Colon (tissue), 2 donors: ENCODE results near the gene LRRC75B.

ENCODE experiments used
- FAIRE-seq: peaks from 2 replicates; lab custom pipeline; 2012; peaks lifted over from hg19 to GRCh38; lab: Jason Lieb, UNC
- donor health status: control.
- donor health status: control.

The LRRC75B gene

DNA sequence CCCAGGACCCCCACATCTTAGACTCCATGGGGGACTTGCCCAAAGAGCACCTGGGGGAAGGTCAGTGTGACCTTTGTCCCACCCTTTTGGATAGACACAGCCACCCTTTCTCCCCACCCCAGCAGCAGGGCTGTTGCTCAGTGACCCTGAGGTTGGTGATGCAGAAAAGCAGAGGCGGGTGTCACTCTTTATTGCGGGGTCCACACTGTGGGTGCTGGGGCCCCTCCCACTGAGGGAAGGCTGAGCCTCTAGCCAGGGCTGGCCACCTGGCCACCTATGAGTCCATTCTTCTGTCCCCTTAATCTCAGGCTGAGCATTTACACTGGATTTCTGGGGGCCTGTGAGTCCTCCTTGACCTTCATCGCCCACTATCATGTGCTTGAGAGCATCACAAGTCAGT is 7.4 kb downstream of the LRRC75B start:
- FAIRE-seq: no peak

DNA sequence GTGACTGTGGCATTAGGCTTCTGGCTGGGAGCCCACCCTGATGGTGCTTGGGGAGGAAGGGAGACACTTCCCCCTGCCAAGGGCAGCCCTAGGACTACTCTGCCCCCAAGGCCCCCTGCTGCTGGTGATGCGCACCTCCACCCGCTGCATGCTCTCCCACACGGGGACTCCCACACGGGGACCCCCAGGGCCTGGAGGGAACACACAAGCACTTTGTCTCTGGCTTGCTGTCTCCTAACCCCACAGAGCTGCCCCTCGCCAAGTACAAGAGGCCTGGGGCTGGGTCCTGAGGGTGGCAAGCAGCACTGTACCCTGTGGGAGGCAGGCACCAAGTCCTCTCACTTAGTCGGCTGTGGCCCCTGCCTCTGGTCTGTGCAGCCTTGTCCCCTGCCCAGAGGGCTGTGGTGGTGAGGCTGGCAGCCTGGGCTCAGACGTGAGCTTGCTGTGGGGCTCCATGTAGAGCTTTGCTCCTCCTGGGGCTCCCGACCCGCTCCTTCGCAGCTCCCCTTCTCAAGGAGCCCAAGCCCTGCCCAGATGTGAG is 7.9 kb downstream of the LRRC75B start:
- no peak for FAIRE-seq

DNA sequence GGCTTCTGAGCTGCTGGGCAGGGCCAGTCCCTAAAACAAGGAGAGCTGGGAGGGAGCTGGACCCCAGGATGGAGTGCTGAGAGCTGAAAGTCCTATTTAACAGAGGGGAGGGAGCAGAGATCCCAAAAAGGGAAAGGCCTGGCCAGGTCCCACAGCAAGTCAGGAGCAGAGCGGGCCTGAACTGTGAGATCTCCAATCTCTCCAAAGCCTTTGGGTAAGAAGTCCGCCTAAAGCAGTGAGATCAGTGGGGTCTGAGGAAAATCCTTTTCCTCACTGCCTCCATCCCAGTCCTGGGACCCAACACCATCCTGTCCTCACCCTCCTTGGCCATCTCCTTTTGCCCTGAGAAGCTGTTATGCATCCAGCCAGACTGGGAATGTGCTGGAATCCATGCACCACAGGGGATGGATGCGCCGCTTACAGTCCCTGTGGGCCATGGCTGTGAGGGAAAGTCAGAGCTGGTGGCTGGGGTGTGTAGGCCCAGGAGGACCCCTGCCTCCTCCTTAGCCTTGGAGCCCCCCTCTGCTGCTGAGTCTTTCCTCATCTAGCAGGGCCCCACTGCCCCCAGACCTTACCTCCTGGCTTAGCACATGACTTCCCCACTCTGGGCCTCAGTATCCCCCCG is 8.6 kb downstream of the LRRC75B start:
- no peak for FAIRE-seq

DNA sequence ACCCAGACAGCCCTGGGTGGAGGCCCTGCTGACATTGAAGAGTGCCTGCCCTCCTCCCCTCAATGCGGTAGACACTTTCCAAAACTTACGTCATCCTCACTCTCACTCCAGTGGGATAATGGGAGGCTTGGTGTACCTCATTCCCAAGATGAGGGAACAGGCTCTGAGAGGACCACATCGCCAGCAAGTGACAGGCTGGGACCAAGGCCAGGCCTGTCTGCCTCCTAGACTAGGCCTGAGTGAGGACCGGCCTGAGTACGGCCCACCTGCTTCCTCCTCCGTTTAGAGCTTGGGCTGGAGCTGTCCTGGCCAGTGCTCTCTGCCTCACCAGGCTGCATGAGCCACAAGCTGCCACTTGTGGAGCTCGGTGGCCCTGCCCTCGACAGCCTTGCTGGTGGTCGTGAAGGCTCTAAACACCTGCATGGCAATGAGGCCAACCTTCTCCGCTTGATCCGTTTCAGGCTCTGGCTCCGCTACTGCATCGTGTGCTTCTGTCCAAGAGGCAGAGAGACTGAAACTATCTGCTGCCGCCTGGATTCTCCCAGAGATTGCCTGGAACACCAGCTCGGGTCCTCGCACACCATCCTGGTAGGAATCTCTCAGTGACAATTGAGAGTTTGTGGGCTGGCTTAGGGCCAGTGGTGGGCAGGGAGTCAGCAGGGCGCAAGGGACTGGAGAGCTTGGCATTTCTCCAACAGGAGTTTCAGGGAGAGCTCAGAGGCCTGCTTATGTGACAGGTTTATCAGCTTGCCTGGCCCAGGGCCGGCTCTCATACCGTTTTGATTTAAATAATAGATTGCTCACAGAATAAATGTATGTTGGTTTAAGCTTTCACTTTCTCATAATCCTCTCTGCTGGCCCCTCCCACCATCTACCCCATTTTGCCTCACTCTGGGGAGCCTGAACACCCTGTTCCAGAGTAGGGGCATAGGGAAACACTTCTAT is 9.4 kb downstream of the LRRC75B start:
- no peak for FAIRE-seq

DNA sequence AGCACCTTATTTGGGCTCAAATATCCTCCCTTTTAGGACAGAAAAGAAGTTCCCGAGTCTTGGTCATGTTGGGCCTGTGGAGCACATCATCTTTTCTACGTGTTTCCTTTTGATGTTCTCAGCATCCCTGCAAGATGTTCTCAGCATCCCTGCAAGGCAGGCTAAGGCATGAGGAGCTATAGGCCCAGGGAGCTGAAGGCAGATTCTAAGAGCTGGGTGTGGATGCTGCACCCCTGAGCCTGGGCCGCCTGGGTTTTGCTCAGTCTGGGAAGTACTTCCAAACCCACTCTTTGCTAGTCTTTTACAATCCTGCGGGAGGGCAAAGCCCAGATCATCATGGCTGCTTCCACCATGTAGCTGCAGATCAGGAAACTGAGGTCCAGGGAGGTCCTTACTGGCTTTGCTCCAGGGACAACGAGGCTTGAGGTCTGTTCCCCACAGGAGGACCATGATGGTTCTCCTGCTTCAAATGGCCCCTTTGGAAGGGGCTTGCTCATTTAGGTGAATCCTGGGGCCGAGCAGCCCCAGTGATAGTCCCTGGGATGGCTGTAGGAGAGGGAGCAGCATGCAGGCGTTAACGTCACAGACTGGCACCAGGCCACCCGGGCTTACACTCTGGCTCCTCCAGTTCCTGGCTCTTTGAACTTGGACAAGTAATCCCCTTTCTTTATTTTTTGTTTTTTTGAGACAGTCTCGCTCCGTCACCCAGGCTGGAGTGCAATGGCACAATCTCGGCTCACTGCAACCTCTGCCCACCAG is 10.6 kb downstream of the LRRC75B start:
- no peak for FAIRE-seq

DNA sequence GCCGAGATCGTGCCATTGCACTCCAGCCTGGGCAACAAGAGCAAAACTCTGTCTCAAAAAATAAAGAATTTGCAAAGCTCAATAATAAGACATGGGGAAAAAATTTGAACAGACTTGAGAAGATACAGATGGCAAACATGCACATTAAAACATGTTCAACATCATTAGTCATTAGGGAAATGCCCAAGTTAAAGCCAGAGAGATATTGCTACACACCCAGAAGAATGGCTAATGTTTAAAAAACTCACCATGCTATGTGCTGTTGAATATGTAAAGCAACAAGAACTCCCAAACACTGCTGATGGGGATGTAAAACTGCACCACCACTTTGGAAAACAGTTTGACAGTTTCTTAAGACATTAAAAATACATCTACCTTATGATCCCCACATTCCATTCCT is 12.6 kb downstream of the LRRC75B start:
- FAIRE-seq: no peak

DNA sequence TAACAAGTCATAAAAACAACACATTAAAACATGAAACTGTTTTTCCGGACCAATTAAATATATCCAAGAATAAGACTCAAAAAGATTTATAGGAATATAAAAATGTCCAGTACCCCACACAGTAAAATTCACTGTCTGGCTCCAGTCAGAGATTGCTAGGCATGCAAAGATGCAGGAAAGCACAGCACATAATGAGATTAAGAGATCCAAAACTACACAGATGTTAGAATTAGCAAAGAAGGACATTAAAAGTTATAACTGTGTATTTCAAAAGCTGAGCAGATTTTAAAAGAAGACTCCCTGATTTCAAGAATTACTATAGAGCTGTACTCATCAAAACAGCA is 13.6 kb downstream of the LRRC75B start:
- no peak for FAIRE-seq

DNA sequence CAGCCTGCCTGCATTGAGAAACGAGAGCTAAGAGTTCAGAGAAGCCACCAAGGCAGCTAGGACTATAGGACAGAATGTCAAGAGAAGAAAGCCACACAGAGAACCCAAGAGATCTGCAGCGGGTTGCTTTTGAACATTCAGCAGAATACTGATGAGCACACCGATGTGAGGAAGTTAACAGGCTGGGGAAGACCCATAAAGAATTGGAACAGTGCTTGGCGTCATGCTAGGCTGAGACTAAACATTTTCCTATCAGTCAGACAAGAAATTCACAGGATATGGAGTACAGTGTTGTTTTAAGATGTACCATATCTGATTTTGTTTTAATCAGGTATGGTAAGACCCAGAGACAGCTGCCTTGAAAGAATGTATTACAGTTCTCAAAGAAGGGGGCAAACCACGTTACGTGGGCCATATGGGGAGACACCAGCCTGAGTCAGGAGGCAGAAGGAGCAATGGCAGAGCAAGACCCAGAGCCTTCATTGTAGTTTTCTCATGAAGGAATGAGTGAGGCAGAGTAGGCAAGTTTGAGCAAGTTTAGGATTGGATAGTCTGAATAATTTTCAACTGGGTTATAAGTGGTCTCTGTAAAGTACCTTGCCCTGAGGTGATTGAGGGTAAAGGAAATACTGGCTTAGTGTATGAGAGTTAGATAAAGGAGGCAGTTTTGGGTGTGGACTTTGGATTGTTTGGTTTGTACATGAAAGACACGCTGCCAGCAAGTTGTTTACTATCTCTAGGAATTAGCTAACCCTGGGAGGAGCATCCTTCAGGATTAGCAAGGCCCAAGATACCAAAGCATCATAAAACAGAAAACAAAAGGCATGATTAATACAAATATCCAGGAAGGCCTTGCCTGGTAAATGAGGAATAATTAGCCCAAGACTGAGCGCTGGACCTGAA is 14.3 kb downstream of the LRRC75B start:
- no peak for FAIRE-seq

DNA sequence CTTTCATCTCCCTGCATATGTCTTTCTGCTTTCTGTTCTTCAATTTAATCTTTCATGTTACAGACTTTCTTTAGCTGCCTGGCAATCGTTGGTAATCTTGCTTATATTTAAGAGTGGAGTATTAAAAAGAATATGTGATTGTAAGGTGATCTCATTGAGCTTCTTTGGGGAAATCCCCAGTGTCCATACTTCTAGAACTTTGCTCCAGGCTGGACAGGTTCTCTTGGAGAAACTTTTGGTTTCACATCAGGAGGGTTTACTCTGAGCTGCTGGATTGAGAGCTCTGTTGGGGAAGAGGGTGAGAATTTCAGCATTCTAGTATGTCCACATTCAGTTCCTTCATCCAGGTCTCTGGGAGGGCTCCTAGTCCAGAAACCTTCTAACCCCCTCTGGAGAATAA is 16.1 kb downstream of the LRRC75B start:
- no peak for FAIRE-seq

DNA sequence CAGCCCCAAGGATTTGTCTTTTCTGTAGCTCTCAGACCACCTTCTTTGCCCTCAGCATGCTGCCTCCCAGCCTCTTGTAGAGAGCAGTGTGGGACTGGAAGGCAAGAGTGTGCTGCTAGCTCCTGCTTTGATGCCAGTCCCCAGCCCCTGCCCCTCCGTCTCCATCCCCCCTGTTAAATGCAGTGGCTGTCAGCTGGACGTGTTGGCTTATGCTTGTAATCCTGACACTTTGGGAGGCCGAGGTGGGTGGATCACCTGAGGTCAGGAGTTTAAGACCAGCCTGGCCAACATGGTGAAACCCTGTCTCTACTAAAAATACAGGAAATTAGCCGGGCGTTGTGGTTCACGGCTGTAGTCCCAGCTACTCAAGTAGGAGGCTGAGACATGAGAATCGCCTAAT is 21.6 kb downstream of the LRRC75B start:
- no peak for FAIRE-seq

DNA sequence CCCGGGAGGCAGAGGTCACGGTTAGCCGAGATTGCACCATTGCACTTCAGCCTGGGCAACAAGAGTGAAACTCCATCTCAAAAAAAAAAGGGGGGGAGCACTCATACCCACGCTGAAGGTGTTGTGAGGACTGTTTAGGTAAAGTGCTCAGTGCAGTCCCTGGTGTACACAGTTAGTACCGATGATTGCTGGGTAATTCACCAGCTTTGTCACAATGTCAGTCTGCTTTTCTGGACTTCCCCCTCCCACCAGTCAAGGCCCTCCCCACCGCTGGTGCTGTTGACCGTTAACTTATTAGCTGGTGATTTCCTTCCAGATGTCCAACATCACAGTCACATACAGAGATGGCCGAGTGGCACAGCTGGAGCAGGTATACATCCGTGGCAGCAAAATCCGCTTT is 25.2 kb downstream of the LRRC75B start:
- no peak for FAIRE-seq

DNA sequence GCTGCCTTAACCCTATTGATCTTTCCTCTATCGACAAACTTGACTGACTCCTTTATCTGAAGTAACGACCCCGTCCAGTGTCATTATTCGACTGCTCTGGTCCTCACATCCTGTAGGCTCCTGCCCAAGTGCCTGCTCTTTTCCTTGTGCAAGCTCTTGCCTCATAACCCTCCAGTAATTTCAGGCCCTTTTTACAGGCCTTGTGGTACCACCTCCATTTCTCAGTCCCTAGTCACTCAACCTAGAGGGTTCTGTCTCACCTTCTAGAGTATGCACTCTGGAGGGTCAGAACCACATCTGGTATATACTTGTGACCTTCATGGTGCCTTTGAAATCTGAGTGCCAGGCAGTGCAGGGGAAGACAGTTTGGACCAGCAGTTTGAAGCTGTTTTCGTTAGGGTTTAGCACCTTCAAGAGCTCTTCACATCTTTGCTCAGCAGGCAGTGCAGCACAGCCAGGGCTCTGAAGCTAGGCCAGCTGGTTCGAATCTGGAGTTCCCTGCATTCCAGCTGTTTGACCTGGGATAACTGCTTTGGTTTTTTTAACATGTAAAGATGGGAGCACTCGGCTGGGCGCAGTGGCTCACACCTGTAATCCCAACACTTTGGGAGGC is 25.9 kb downstream of the LRRC75B start:
- no peak for FAIRE-seq

DNA sequence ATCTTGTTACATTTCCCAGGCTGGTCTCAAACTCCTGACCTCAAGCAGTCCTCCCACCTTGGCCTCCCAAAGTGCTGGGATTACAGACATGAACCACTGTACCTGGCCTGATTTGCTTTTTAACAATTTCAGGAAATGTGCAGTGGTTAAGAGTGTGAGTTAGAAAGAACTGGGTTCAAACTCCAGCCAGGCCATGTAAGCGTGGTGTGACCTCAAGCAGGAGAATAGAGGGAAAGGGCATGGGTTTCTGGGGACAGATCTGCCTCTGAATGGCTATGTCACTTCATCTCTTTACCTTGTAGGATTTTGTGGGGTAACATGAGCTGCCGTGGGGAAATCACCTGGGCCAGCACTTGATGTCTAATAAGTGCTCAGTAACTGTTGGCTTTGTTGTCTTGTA is 27.8 kb downstream of the LRRC75B start:
- FAIRE-seq: no peak

DNA sequence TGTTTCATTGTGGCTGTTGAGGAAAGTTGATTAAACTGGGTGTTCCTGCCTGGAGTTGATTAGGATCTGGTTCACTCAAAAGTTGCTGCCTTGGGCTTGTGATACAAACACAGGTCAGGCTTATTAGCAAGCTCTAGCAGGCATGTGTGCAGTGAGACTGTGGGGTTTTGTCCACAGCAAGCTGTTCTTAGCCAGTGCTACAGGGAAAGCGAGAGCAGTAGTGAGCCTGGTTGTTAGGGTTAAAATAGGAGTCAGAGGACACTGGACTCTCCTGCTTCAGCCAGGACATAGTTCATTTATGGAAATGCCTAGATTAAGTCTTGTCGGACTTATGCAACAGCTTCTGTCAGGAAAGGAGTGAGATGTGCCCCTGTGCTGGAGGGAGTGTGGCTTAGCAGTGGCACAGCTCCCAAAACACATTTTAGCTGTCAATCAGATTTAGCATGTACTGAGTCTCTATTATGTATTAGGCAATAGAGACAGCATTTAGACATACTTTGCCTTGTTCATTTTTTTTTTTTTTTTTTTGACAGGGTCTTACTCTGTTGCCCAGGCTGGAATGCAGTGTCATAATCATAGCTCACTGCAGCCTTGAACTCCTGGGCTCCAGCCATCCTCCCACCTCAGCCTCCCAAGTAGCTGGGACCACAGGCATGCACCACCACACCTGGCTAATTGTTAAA is 28.4 kb downstream of the LRRC75B start:
- no peak for FAIRE-seq

DNA sequence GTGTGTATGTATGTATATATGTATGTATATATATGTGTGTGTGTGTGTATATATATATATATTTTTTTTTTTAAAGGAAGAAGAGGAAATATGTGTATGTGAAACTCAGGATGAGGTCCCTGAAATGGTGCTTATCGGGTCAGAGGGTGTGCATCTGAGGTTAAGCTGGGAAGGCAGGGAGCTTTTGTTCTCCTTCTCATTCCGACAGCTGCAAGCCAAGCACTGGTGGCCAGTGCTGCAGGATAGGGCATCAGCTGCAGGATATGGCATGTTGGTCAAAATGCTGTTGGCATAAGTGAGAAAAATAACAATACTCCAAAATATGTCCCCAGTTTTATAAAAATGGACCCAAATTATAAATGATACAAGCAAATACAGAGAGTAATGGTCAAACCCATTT is 29.6 kb downstream of the LRRC75B start:
- FAIRE-seq: no peak

DNA sequence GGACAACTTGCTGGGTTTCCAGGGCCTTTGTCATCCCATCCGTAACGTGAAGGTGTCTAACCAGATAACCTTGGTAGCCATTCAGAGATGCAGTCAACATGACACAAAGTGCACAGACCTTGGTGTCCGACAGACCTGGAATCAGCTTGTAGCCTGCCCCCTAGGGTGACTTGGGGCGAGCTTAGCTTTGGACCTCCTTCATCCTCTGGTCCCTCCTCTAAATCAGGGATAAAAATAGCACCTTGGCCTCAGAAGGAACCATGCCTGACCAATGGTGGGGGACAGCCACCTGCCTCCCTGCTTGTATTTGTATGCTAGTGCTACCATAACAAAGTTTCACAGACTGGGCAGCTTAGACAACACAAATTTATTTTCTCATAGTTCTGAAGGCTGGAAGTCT is 33.4 kb downstream of the LRRC75B start:
- FAIRE-seq: no peak

DNA sequence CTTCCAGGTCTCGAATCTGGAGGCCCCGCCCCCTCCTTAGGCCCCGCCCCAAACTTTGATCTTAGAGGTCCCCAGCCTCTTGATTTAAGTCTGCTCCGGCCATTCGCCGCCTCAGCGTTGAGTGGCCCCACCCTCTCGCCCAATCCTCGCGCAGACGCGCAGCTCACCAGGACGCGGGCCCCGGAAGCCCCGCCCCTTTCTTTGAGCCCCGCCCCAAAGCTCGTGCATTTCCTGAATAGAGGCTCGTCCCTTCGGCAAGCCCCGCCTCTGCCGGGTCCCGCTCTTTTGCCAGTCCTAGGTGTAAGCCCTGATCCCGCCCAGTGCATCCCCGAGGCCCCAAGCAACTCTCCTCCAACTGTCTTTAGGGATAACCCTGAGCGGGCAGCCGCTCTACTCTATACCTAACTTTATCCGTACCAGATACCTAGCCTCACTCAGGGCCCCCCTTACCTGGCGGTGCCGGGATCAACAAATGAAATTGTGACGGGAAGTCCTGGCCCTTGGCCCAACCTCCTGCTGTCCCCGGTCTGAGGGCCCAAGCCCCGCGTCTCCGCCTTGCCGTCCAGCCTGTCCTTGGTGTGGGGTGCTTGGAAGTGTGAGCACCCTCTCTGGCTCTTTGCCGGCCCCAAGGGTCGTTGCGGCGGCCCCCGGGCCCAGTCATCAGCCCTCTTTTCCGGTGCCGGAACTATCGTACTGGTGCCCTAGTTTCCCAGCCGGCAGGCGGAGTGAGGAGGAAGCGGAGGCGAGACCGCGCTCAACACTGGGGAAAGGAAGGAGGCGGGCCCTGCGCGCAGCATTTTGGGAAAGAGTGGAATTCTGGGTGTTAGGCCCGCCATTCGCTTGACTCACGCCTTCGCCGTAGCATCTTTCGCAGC is 37.5 kb downstream of the LRRC75B start, which contains the start of gene SNRPD3:
Gene SNRPD3 (plus strand): TSS at position 835 of the 875 bp plus-strand sequence. CDS start 1,676 bp downstream, outside the sequence.
- no peak for FAIRE-seq

DNA sequence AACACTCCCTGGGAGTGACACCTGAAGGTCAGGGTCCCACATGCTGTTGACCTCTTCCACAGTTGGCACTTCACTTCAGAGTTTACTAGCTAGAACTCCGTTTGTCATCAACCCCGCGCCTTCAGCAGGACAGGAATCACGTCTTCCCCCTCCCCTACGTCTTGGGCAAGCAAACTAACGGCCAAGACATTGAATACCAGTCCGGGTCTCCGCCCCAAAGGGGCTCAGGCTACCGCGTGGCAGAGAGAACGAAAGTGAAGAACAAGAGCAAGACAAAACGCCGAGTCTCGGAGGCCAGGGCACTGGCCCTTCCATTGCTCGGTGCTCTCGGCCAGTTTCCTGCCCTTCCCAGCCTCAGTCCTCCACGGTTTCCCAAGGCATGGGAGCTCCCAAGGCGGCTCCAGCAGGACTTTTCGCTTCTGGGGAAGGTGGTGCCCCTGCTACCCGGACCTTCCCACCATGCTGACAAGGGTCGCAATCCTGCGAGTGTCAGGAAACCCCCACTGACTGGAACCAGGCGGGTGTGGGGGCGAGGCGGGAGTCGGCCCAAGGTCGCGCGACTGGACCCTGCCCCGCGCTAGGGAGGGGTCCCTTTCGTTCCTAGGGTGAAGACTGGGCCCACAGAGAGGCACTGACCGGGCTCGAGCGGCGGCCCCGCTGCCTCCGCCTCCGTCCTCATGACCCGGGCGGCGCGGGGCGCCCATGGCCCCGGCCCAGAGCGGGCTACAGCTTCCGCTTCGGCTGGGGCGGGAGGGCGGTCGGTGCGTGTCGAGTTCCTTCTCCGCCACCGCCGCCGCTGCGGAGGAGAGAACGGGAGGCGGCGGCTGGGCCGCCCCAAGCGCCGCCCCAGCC is 38.3 kb downstream of the LRRC75B start, which contains the start of gene GUCD1:
Gene GUCD1 (minus strand): TSS at position 826 of the 852 bp plus-strand sequence. CDS start 147 bp downstream, at position 679.
- no peak for FAIRE-seq
